K562 (cell line): ENCODE results near the gene CAMK2D. TPM values are rescaled to one million over a fixed set of nuclear protein-coding genes. Genes with fewer than 3 reads are reported as not detected.

Experiments used
- ATAC-seq: fragments of 200-7000 bp; cut with Tn5 transposase; 3 replicates; pipeline ENCODE4 v1.9.1; 2020; ENCODE audit warnings: moderate library complexity
- BruUV-seq: library from RNA; stranded (reverse); fragments of 400-500 nt; replicated peaks from 2 replicates; lab custom pipeline; 2021; lab: Mats Ljungman, UMichigan
- CTCF ChIA-PET: fragments of 300-600 bp; formaldehyde crosslinking; extraction: SDS; loops from one replicate; lab custom pipeline; 2021; ENCODE audit warnings: low intra/inter-chr PET ratio; lab: Yijun Ruan, JAX
- POLR2A ChIA-PET: fragments of 300-600, 350-650 bp; sonication (Branson Sonifier 250); formaldehyde crosslinking; extraction: SDS; loops from one replicate; lab custom pipeline; 2021; ENCODE audit warnings: antibody characterized with exemption, inconsistent platforms; lab: Yijun Ruan, JAX
- DNase-seq, 4 experiments: peaks; one replicate each; pipeline versions ENCODE4 v3.0.0 to v3.0.0-alpha.2; 2011 to 2018; ENCODE audit warnings: low spot score in 3 of 4, mixed read lengths in 3 of 4; ENCODE audit errors: extremely low read depth in 1 of 4
- FAIRE-seq: peaks from 2 replicates; lab custom pipeline; 2011; peaks lifted over from hg19 to GRCh38; lab: Jason Lieb, UNC
- H2AFZ ChIP-seq: 2 replicates; pipeline ENCODE4 v1.6.0; 2011; ENCODE audit warnings: low read depth, low read length, control low read depth, inconsistent platforms
- H3K27ac ChIP-seq: fragments of 200-600 bp; 3 replicates; pipeline ENCODE4 v1.8.0; 2011; ENCODE audit warnings: low read depth, mild to moderate bottlenecking, control low read depth, inconsistent platforms, low read length, moderate library complexity, mixed read lengths; ENCODE audit errors: extremely low read depth
- H3K27me3 ChIP-seq, 2 experiments: fragments of 300-600 bp in 1 of 2; 2 replicates in 1 of 2; 3 replicates in 1 of 2; pipeline versions ENCODE4 v1.6.0 to v1.8.0; 2011; ENCODE audit warnings: inconsistent platforms in 2 of 2, low read length in 2 of 2, mild to moderate bottlenecking in 1 of 2, mixed read lengths in 1 of 2, moderate library complexity in 1 of 2; ENCODE audit not compliant: control insufficient read depth in 2 of 2, insufficient read depth in 2 of 2
- H3K36me3 ChIP-seq: fragments of 300-600 bp; 3 replicates; pipeline ENCODE4 v1.8.0; 2011; ENCODE audit warnings: mild to moderate bottlenecking, low read length, inconsistent platforms; ENCODE audit not compliant: control insufficient read depth, insufficient read depth
- H3K4me1 ChIP-seq, 2 experiments: fragments of 200-600 bp in 1 of 2; replicated peaks in 1 of 2; 2 replicates in 1 of 2; 3 replicates in 1 of 2; pipeline versions ENCODE4 v1.5.1 to v1.8.0; 2011; ENCODE audit warnings: inconsistent platforms in 2 of 2, low read length in 2 of 2, mild to moderate bottlenecking in 1 of 2, mixed read lengths in 1 of 2, moderate library complexity in 1 of 2; ENCODE audit not compliant: control insufficient read depth in 2 of 2, insufficient read depth in 2 of 2
- H3K4me2 ChIP-seq: 2 replicates; pipeline ENCODE4 v1.6.1; 2011; ENCODE audit warnings: low read length, control low read depth, inconsistent platforms, mixed read lengths; ENCODE audit not compliant: insufficient read depth
- H3K4me3 ChIP-seq: fragments of 200-600 bp; sonication (generic), shearing (Covaris generic); 2 replicates; pipeline ENCODE4 v1.5.1; 2016; ENCODE audit warnings: control low read depth, inconsistent platforms
- H3K79me2 ChIP-seq: fragments of 200-600 bp; 3 replicates; pipeline ENCODE4 v1.8.0; 2011; ENCODE audit warnings: low read length, inconsistent platforms; ENCODE audit not compliant: control insufficient read depth, insufficient read depth
- H3K9ac ChIP-seq, 2 experiments: 2 replicates each; pipeline versions ENCODE4 v1.6.0 to v1.6.1; 2011; ENCODE audit warnings: low read depth in 2 of 2, low read length in 2 of 2, control low read depth in 1 of 2, inconsistent platforms in 1 of 2, mild to moderate bottlenecking in 1 of 2, mixed read lengths in 1 of 2; ENCODE audit not compliant: insufficient read depth in 1 of 2
- H3K9me1 ChIP-seq: one replicate; pipeline ENCODE4 v1.6.0; 2011; ENCODE audit warnings: inconsistent platforms, mild to moderate bottlenecking, low read length, moderate library complexity; ENCODE audit not compliant: control insufficient read depth, insufficient read depth
- H3K9me3 ChIP-seq: replicated peaks from 2 replicates; pipeline ENCODE4 v1.5.1; 2011; ENCODE audit warnings: low read depth, low read length, inconsistent platforms; ENCODE audit not compliant: control insufficient read depth, insufficient read depth
- H4K20me1 ChIP-seq: replicated peaks from 2 replicates; pipeline ENCODE4 v1.6.1; 2011; ENCODE audit warnings: low read length, inconsistent platforms, mixed read lengths; ENCODE audit not compliant: control insufficient read depth, insufficient read depth
- ADNP ChIP-seq: fragments of 200-800 bp; sonication (Bioruptor generic); IDR thresholded peaks from 2 replicates; pipeline ENCODE4 v1.6.1; 2016; ENCODE audit warnings: missing genetic modification characterization, missing compliant biosample characterization
- CC2D1A ChIP-seq: fragments of 450-650 bp; IDR thresholded peaks from 2 replicates; pipeline ENCODE4 v1.6.1; 2017; ENCODE audit warnings: mild to moderate bottlenecking
- CREM ChIP-seq: IDR thresholded peaks from 2 replicates; pipeline ENCODE4 v1.6.1; 2014; ENCODE audit warnings: antibody characterized with exemption, low read depth
- ESRRB ChIP-seq: fragments of 250-450 bp; sonication (Bioruptor Pico); IDR thresholded peaks from 2 replicates; pipeline ENCODE4 v1.5.0; 2020; ENCODE audit warnings: mild to moderate bottlenecking, moderate library complexity, borderline replicate concordance
- HNRNPK ChIP-seq: fragments of 200-400 bp; formaldehyde crosslinking; IDR thresholded peaks from one replicate; pipeline ENCODE4 v1.6.1; 2018; ENCODE audit warnings: mild to moderate bottlenecking, low read depth, low read length; ENCODE audit not compliant: poor library complexity, severe bottlenecking
- KLF6 ChIP-seq: fragments of 250-450 bp; sonication (Bioruptor Pico); IDR thresholded peaks from 2 replicates; pipeline ENCODE4 v1.4.0; 2020; ENCODE audit warnings: mild to moderate bottlenecking, moderate library complexity, borderline replicate concordance
- MIER1 ChIP-seq: fragments of 450-650 bp; IDR thresholded peaks from 2 replicates; pipeline ENCODE4 v1.6.1; 2016; ENCODE audit warnings: antibody characterized with exemption, mild to moderate bottlenecking, low read depth
- NR3C1 ChIP-seq: sonication (generic); formaldehyde crosslinking; IDR thresholded peaks from 2 replicates; pipeline ENCODE4 v1.8.1; 2022; ENCODE audit warnings: missing genetic modification reagents
- PCBP1 ChIP-seq: fragments of 200-400 bp; formaldehyde crosslinking; IDR thresholded peaks from 2 replicates; pipeline ENCODE4 v1.6.1; 2018; ENCODE audit warnings: mild to moderate bottlenecking, low read depth, low read length; ENCODE audit not compliant: poor library complexity, severe bottlenecking
- POLR2A ChIP-seq: fragments of 450-650 bp; conservative IDR thresholded peaks from 2 replicates; pipeline ENCODE4 v1.6.1; 2016
- POLR3A ChIP-seq: IDR thresholded peaks from 2 replicates; pipeline ENCODE4 v1.6.1; 2011; ENCODE audit warnings: borderline replicate concordance, mild to moderate bottlenecking, moderate library complexity; ENCODE audit not compliant: insufficient read length, insufficient read depth; ENCODE audit errors: extremely low read depth
- RBFOX2 ChIP-seq: fragments of 200-400 bp; formaldehyde crosslinking; IDR thresholded peaks from 2 replicates; pipeline ENCODE4 v1.6.1; 2017; ENCODE audit warnings: low read depth, mild to moderate bottlenecking, low read length, moderate library complexity
- SMARCA5 ChIP-seq: fragments of 450-650 bp; IDR thresholded peaks from 2 replicates; pipeline ENCODE4 v1.6.1; 2016
- SREBF1 ChIP-seq: fragments of 150-350 bp; IDR thresholded peaks from 2 replicates; pipeline ENCODE4 v1.6.1; 2014; ENCODE audit warnings: antibody characterized with exemption, low read depth, low read length, borderline replicate concordance
- TAF1 ChIP-seq: IDR thresholded peaks from 2 replicates; pipeline ENCODE4 v1.6.1; 2011; ENCODE audit warnings: mild to moderate bottlenecking, low read length, moderate library complexity; ENCODE audit not compliant: insufficient read depth, control insufficient read depth, severe bottlenecking; ENCODE audit errors: extremely low read depth
- TRIM24 ChIP-seq, 2 experiments: fragments of 450-650 bp; IDR thresholded peaks; 2 replicates each; pipeline ENCODE4 v1.6.1; 2016
- VEZF1 ChIP-seq: fragments of 200-800 bp; sonication (Bioruptor generic); IDR thresholded peaks from 2 replicates; pipeline ENCODE4 v1.6.1; 2017; ENCODE audit warnings: missing genetic modification characterization, missing compliant biosample characterization
- WGBS: fragments of 100-300 bp; shearing (Covaris generic); methylation state at CpG from one replicate; pipeline ENCODE4 v1.1.6; 2016; ENCODE audit warnings: low coverage, mixed read lengths; ENCODE audit not compliant: insufficient coverage; ENCODE audit errors: missing lambda C conversion rate; 5-methylcytosine and 5-hydroxymethylcytosine counted together
- in situ Hi-C: fragments of 300-500 bp; cut with MboI; formaldehyde crosslinking; loops from 4 replicates; pipeline ENCODE4 v1.15.0; 2018; ENCODE audit warnings: inconsistent platforms, mixed read lengths
- intact Hi-C: fragments of 100-400 bp; cut with micrococcal nuclease; formaldehyde crosslinking; loops from 2 replicates; pipeline ENCODE4 v1.14.2; 2022
- polyA plus RNA-seq, 8 experiments: library from polyadenylated mRNA; depleted of rRNA in 4 of 8; stranded (reverse) in 5 of 8; unstranded in 3 of 8; fragments of >200 nt; fragmentation: Nextera tagmentation in 2 of 8; fragmentation: Illumina TruSeq in 1 of 8; extraction: Ambion mirVana in 2 of 8; extraction: Trizol in 1 of 8; gene quantifications; 2 replicates each; pipeline versions ENCODE4 v1.2.1 to v1.2.3, GENCODE V29; 2011 to 2014; ENCODE audit warnings: inconsistent platforms in 1 of 8, missing spikeins in 1 of 8
- total RNA-seq, 7 experiments: library from RNA; depleted of rRNA in 6 of 7; stranded (reverse); fragments of >200 nt in 6 of 7; fragmentation: Illumina TruSeq in 2 of 7; extraction: Trizol in 2 of 7; gene quantifications; 2 replicates each; pipeline versions ENCODE4 v1.2.1 to v1.2.3, GENCODE V29; 2011 to 2021; ENCODE audit warnings: low replicate concordance in 1 of 7

CAMK2D gene
- total and polyA plus RNA-seq, 9 of the 15 experiments (the other 6 are each of a cell fraction or from before 2014, with no cell fraction given): 0.01 to 0.33 (median 0.04) TPM; not detected in 2

DNA sequence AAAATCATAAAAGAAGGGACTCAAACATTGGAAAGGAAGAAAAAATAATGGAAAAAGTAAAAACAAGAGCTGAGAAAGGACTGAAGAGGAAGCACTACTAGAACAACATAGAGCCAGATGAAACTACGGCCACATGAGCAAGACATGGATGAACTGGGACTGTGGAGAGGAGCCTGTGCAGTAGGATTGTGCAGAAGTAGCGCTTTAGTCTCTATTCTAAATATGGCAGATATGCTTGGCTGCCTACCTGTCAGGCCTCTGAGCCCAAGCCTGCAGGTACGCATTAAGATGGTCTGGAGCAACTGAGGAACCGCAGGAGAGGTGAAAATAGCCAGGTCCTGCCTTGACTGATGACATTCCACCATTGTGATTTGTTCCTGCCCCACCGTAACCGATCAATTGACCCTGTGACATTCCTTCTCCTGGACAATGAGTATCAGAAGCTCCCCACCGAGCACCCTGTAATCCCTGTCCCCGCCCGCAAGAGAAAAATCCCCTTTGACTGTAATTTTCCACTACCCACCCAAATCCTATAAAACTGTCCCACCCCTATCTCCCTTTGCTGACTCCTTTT is 154.3 kb downstream of the CAMK2D start:
- DNase-seq: no peak
- H3K27ac ChIP-seq: no peak overlapping the region
- WGBS: 34% methylated on average over 9 of the region's 9 CpGs
- CTCF ChIA-PET: no interaction called here
- ATAC-seq: peak; percentile 22; the same call in 1 of the 3 replicates
- H3K9me1 ChIP-seq: no peaks in the 10 kb centered on the region
- H3K9ac ChIP-seq: no peak overlapping the region
- H3K27me3 ChIP-seq: no peaks in the 10 kb centered on the region
- no peaks in the 10 kb centered on the region for H3K36me3 ChIP-seq
- no peaks in the 10 kb centered on the region; a peak in 2 of 5 replicates for H3K4me1 ChIP-seq
- no peak for FAIRE-seq
- H3K9me3 ChIP-seq: no peaks in the 10 kb centered on the region
- no peaks in the 10 kb centered on the region for H4K20me1 ChIP-seq
- intact Hi-C loops: no loop called here
- TF ChIP-seq ADNP (tag): no peak
- no peak for TF ChIP-seq RBFOX2
- TF ChIP-seq HNRNPK: no peak
- TF ChIP-seq MIER1: no peak
- no peak for TF ChIP-seq CC2D1A
- no peak for TF ChIP-seq POLR2A
- TF ChIP-seq VEZF1 (CRISPR knock-in tag): no peak
- no peak for TF ChIP-seq TRIM24 (IDR thresholded peaks at IDR 0.05)
- TF ChIP-seq PCBP1: no peak
- TF ChIP-seq CREM: no peak
- no peak for TF ChIP-seq POLR3A
- no peak for TF ChIP-seq ESRRB (CRISPR knock-in tag)
- TF ChIP-seq KLF6 (CRISPR knock-in tag): no peak
- TF ChIP-seq SREBF1: no peak
- TF ChIP-seq NR3C1: no peak
- TF ChIP-seq SMARCA5: no peak
- no peak for TF ChIP-seq TAF1
- POLR2A ChIA-PET: no interaction called here
- no peaks in the 10 kb centered on the region for H3K79me2 ChIP-seq
- BruUV-seq: no TSS peak
- H3K4me3 ChIP-seq: no peak overlapping the region
- H2AFZ ChIP-seq: no peak overlapping the region
- no peak overlapping the region for H3K4me2 ChIP-seq
- in situ Hi-C loops: no loop called here
